ENCODE measurements around the gene PGAP2. TPM values are rescaled to one million over a fixed set of nuclear protein-coding genes. Genes with fewer than 3 reads are reported as not detected.

Gene PGAP2
- total RNA-seq, 4 donors from 2014 or later, result 45.6 to 59.6 (median 51.9) TPM

GRCh38 chr11:3838504-3838903 lies 30.1 kb downstream of the PGAP2 start:
- 67 to 80% methylated on average over 2 of the region's 2 CpGs for WGBS, 2 donors
- no peak for DNase-seq (ENCODE audit: low spot score in 2 of 2)
- H3K4me3 ChIP-seq (ENCODE audit: low read depth, poor library complexity, severe bottlenecking), result no peak overlapping the region
- intact Hi-C loops (cut with DNase I; ENCODE audit: low total_unique reads), result no loop called here
- no peak for TF ChIP-seq POLR2A (IDR thresholded peaks at IDR 0.05)
- TF ChIP-seq, protein P1, sequence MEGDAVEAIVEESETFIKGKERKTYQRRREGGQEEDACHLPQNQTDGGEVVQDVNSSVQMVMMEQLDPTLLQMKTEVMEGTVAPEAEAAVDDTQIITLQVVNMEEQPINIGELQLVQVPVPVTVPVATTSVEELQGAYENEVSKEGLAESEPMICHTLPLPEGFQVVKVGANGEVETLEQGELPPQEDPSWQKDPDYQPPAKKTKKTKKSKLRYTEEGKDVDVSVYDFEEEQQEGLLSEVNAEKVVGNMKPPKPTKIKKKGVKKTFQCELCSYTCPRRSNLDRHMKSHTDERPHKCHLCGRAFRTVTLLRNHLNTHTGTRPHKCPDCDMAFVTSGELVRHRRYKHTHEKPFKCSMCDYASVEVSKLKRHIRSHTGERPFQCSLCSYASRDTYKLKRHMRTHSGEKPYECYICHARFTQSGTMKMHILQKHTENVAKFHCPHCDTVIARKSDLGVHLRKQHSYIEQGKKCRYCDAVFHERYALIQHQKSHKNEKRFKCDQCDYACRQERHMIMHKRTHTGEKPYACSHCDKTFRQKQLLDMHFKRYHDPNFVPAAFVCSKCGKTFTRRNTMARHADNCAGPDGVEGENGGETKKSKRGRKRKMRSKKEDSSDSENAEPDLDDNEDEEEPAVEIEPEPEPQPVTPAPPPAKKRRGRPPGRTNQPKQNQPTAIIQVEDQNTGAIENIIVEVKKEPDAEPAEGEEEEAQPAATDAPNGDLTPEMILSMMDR (IDR thresholded peaks at IDR 0.05), result no peak

GRCh38 chr11:3840004-3840869 lies 31.9 kb downstream of the PGAP2 start:
- peak; percentile 36 to 94 for DNase-seq (ENCODE audit: low spot score in 2 of 2)
- intact Hi-C loops (cut with DNase I; ENCODE audit: low total_unique reads), result loop anchor here (5.0 kb wide), 1 partner anchor 227 kb away; no protein-coding TSS in a partner anchor
- WGBS, 2 donors, result 1% methylated on average over 32 of the region's 46 CpGs

GRCh38 chr11:3840870-3841425 lies 32.6 kb downstream of the PGAP2 start, which contains the start of gene RHOG:
RHOG (minus strand) TSS chr11:3840959; CDS start chr11:3828138, 12,821 bp downstream.
- intact Hi-C loops (cut with DNase I; ENCODE audit: low total_unique reads), result loop anchor here (5.0 kb wide), 1 partner anchor 226 kb away; no protein-coding TSS in a partner anchor
- 0% methylated on average over 8 to 10 of the region's 42 CpGs for WGBS, 2 donors
- TF ChIP-seq POLR2A (IDR thresholded peaks at IDR 0.05), result no peak
- TF ChIP-seq, protein P1 (IDR thresholded peaks at IDR 0.05), result no peak
- peak; percentile 72 to 97 for DNase-seq (ENCODE audit: low spot score in 2 of 2)
- peak within 1 kb of the TSS; percentile 62 for H3K4me3 ChIP-seq (ENCODE audit: low read depth, poor library complexity, severe bottlenecking)

More at GRCh38 chr11:3840004-3840869, 31.9 kb downstream of the PGAP2 start:
- no peak for TF ChIP-seq POLR2A (IDR thresholded peaks at IDR 0.05)
- TF ChIP-seq, protein P1 (IDR thresholded peaks at IDR 0.05), result no peak
- H3K4me3 ChIP-seq (ENCODE audit: low read depth, poor library complexity, severe bottlenecking), result peak overlapping the region; percentile 62

- TF ChIP-seq POLR2A (IDR thresholded peaks at IDR 0.05), result no peak
- TF ChIP-seq, protein P1 (IDR thresholded peaks at IDR 0.05), result no peak
- peak overlapping the region; percentile 62 for H3K4me3 ChIP-seq (ENCODE audit: low read depth, poor library complexity, severe bottlenecking)
- WGBS, 2 donors, result 25 to 37% methylated on average over 26 to 40 of the region's 44 CpGs
- DNase-seq (ENCODE audit: low spot score in 2 of 2), result peak in 1 of 2 donors; percentile 79
- intact Hi-C loops (cut with DNase I; ENCODE audit: low total_unique reads), result loop anchor here (5.0 kb wide), 1 partner anchor 226 kb away; no protein-coding TSS in a partner anchor
Measured at GRCh38 chr11:3841426-3842350, 33.3 kb downstream of the PGAP2 start.

GRCh38 chr11:3843326-3843725 lies 35.0 kb downstream of the PGAP2 start:
- H3K4me3 ChIP-seq (ENCODE audit: low read depth, poor library complexity, severe bottlenecking), result no peak overlapping the region
- no peak for DNase-seq (ENCODE audit: low spot score in 2 of 2)
- intact Hi-C loops (cut with DNase I; ENCODE audit: low total_unique reads), result loop anchor here (5.0 kb wide), 1 partner anchor 224 kb away; no protein-coding TSS in a partner anchor
- TF ChIP-seq POLR2A (IDR thresholded peaks at IDR 0.05), result no peak
- TF ChIP-seq, protein P1 (IDR thresholded peaks at IDR 0.05), result no peak
- 91 to 94% methylated on average over 3 of the region's 3 CpGs for WGBS, 2 donors

Measured in lower leg skin (tissue), 4 donors.